GM12872 (cell line): ENCODE data around the gene ARID3A.

Experiments used
- CTCF ChIP-seq: IDR thresholded peaks from 3 replicates; pipeline ENCODE4 v1.5.1; 2011; ENCODE audit warnings: low read depth, mild to moderate bottlenecking, low read length, moderate library complexity; ENCODE audit not compliant: insufficient read depth

ARID3A gene

GRCh38 chr19:925526-926322, at the start of gene ARID3A:
ARID3A (plus strand) TSS chr19:926035; CDS start chr19:929529, 3,494 bp downstream.
- TF ChIP-seq CTCF, result no peak

GRCh38 chr19:876089-876488, 49.7 kb upstream of the ARID3A start:
- no peak for TF ChIP-seq CTCF

- TF ChIP-seq CTCF, result no peak
Measured at GRCh38 chr19:876780-877314, 49.0 kb upstream of the ARID3A start.

GRCh38 chr19:879711-880438, 46.0 kb upstream of the ARID3A start:
- TF ChIP-seq CTCF, result no peak

GRCh38 chr19:881385-882071, 44.3 kb upstream of the ARID3A start:
- no peak for TF ChIP-seq CTCF

- no peak for TF ChIP-seq CTCF
Measured at GRCh38 chr19:882871-883497, 42.9 kb upstream of the ARID3A start.

GRCh38 chr19:883661-884211, 42.1 kb upstream of the ARID3A start:
- TF ChIP-seq CTCF, result no peak
